ENCODE results near the gene SORCS3.

The SORCS3 gene

DNA sequence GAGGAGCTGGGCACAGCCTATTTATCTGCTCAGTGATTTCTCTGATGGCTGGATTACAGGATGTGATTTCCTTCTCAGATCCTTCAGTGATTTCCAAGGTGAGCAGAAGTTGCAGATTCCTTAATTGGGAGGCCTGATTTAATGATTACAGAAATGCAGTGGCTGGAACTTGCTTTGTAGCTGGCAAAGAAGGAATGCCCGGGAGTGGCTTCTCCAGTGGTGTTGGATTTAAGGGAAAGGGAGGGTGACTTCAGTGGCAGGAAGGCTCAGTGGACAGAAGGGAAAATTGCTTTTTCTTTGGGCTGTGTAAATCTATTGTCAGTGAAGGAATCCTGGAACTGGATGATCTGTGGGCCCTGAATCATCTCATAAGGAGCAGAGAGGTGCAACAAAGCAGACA is 5.1 kb downstream of the SORCS3 start:
- no peak for DNase-seq (ENCODE audit: low spot score)

GRCh38 chr10:104648421-104648820 is 7.3 kb downstream of the SORCS3 start:
- DNase-seq (ENCODE audit: low spot score) = no peak

GRCh38 chr10:104650072-104650471 is 9.0 kb downstream of the SORCS3 start:
- peak; percentile 30 for DNase-seq (ENCODE audit: low spot score)

DNA sequence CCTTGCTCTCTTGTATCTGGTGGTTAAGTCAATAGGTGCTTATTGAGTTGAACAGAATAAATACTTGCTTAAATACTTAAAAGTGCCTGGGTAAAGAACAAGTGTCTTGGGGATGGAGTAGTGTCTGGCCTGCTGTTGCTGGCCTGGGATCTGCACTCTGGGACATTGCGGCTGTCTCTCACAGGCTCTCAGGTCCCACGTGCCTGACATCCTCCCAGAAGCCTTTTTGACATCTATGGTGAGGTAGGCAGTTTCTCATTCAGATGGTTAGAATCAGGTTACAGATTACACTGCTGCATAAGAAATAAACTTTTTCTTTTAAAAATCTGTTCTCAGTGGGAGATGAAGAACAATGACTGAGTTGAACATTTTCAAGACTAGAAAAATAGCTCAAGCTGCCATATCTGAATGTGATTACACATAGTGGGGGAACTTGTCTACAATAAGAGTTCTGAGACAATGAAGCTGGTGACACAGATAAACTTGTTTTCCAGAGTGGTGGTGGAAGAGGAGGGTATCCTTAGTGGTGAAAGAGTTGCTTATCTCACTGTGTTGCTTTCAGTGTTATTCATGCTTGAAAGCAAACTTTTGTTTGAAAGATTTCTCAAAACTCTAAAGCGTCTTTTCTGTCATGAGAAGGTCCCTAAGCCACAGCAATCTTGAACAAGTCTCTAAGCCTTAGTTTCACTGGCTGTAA is 9.7 kb downstream of the SORCS3 start:
- DNase-seq (ENCODE audit: low spot score) = no peak

DNA sequence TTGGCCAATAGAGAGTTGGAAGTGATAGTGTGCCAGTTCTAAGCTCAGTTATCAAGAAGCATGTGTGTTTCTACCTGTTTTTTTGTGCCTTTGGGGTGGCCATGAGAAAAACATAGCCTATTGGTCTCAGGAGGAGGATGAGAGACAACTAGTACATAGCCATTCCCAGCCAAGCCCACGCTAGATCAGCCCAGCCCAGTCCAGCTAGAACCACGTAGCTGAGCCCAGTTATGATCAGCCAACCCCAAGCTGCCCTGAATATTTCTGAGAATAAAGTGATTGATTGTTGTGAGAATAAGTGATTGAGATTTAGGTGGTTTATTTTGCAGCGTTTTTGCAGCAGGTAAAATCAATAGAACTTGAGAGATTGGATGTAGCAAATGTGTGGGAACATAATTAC is 15.9 kb downstream of the SORCS3 start:
- no peak for DNase-seq (ENCODE audit: low spot score)

DNA sequence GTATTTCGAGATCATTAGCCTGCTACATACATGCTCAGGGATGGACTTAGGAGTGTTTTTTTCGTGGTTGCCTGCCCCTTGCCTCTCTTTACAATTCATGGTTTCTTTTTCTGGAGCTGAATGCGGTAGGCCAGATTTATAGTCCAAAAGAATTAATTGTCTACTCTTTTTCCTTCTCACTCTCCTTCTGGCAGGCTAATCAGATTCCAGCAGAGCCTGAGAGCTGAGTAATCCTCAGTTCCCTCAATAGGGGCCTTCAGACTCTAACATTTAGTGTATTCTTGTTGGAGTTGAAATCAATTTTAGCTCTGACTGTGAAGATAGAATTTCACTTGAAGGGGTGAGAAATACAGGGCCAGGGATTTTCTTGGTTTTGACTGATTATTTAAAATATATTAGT is 16.4 kb downstream of the SORCS3 start:
- DNase-seq (ENCODE audit: low spot score) = no peak

- DNase-seq (ENCODE audit: low spot score) = no peak
Observed at GRCh38 chr10:104658067-104658466, 17.0 kb downstream of the SORCS3 start.

DNA sequence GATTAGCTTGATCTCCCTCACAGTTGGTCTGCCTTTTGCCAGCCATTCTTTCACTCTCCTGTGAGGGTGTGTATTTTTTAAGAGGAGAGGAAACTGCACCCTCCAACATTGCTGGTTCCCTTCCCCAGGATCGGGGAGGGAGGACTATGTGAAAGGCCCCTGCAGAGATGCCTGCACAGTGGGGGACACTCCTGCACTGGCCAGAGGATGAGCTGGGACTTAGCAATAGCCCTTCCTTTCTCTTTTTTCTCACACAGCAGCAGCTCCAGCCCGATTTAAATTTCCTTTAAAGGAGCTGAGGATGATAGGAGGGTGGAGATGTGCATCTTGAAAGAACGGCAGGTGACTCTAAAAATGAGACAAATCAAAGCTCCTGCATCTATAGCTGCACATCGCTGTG is 18.7 kb downstream of the SORCS3 start:
- DNase-seq (ENCODE audit: low spot score) = no peak

GRCh38 chr10:104663076-104663475 is 22.0 kb downstream of the SORCS3 start:
- DNase-seq (ENCODE audit: low spot score) = no peak

DNA sequence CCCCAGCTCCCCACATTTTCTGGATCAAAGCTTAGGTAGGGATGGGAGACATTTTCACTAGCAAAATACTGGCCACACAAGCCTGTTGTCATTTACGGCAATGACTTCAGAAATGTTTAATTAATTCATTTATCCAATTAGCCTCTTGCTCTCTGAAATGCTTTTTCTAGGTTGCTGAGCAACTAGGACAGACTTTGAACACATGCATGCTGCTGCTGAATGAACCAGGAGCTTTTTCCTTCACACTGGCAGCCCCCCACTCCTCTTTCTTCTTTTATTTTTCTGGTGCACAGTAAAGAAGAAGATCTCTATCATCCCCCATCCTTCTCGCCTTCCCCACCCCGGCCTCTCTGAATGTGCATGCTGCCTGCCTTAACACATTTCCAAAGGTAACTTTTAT is 22.5 kb downstream of the SORCS3 start:
- no peak for DNase-seq (ENCODE audit: low spot score)

- DNase-seq (ENCODE audit: low spot score) = no peak
Observed at GRCh38 chr10:104664205-104664604, 23.1 kb downstream of the SORCS3 start.

- no peak for DNase-seq (ENCODE audit: low spot score)
Observed at GRCh38 chr10:104665174-104665573, 24.1 kb downstream of the SORCS3 start.

DNA sequence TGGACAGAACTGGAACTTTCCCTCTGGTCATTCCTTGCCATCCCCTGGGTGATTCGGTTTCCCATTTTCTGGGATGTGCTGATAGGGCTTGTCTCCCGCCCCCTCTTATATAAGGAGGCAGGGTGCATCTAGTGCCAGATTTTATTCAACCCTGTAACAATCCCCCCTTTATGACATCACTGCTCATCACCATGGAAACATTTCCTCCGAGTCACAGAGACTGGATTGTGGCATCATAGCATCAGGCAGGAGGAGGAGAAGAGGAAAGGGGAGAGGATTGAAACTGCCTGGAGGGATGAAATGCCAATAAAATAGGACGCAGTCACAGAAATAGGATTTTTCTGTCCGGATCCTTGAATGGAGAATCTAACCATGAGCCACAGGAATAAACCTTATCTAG is 25.0 kb downstream of the SORCS3 start:
- DNase-seq (ENCODE audit: low spot score) = no peak

GRCh38 chr10:104676874-104677273 is 35.8 kb downstream of the SORCS3 start:
- DNase-seq (ENCODE audit: low spot score) = no peak

DNA sequence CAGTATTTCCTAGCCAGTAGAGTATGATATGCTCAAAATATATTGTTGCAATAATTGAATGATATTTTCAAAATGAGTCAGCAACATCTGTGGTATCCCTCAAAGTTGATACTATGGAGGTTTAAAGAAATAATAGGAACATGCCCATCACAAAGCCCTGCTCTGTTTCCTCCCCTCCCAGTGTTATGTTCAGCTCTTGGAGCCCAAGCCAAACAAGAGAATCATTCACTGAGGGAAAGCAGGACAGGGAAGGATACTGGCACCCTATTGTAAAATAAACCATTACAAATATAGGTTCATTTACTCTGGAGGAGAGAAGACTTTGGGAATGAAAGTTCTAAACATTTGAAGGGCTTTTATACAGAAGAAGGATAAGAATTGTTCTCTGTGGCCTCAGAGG is 37.6 kb downstream of the SORCS3 start:
- DNase-seq (ENCODE audit: low spot score) = no peak

GRCh38 chr10:104680467-104681401 is 39.6 kb downstream of the SORCS3 start:
- DNase-seq (ENCODE audit: low spot score) = no peak

GRCh38 chr10:104681485-104681884 is 40.4 kb downstream of the SORCS3 start:
- no peak for DNase-seq (ENCODE audit: low spot score)

GRCh38 chr10:104683567-104683966 is 42.5 kb downstream of the SORCS3 start:
- no peak for DNase-seq (ENCODE audit: low spot score)

- no peak for DNase-seq (ENCODE audit: low spot score)
Observed at GRCh38 chr10:104686829-104687228, 45.7 kb downstream of the SORCS3 start.

DNA sequence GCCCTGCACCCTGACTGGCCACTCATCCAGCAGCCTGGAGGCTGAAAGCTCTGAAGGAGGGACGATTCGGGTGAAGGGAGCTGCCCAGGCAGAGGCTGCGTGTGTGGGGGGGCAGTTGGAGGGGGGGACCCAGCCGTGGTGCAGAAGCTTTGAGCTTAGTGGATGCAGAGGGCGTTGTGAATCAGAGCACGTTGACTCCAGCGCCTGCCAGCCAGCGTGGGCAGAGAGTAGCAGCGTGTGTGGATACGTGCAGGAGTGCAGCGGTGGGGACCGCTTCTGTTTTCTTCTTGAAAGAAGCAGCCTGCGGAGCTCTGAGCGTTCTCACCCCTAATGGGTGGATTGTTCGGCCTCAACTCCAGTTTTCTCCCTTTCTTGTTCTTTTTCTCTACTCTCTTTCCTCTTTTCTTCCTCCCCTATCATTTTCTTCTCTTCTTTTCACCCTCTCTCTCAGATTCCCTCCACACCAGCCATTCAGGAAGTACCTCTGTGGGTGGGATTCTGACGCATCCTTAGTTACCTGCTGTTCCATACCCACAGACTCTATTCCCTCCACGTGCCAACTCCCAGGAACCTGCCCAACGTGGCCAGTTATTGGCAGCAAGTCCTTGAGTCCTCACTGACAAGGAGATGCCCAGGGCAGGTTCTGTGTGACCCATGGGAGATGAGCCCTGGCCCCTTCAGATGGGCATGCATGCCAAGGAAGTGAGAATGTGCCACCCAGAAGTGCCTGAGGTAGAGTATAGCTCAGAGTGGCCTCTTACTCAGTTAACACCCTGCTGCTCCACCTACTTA is 47.4 kb downstream of the SORCS3 start:
- no peak for DNase-seq (ENCODE audit: low spot score)

- no peak for DNase-seq (ENCODE audit: low spot score)
Observed at GRCh38 chr10:104689105-104689504, 48.0 kb downstream of the SORCS3 start.

DNA sequence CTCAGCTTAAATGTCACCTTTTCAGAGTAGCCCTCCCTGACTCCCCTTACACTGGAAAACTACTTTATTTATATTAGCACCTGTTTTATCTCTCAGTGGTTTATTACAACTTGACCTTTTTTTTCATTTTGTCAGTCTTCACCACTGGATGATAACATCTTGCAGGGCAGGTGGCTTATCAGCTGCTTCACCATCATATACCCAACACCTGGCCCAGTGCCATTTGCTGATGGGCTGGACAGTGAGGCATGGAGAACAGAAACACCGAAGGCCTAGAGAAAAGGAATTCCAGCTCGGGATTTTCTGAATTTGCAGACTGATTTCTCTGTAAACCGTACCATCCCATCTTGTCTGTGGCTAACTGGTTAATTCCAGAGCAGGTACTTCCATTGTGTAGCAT is 48.5 kb downstream of the SORCS3 start:
- DNase-seq (ENCODE audit: low spot score) = no peak

- no peak for DNase-seq (ENCODE audit: low spot score)
Observed at GRCh38 chr10:104690101-104690500, 49.0 kb downstream of the SORCS3 start.

All from SW480 (cell line).